Measurements from ENCODE around the gene CLEC1B.
"Not testable (repeated sequence)": the region's sequence is repeated elsewhere in the genome, so short reads cannot be mapped to it uniquely, and the experiment has no call there.

The CLEC1B gene

DNA sequence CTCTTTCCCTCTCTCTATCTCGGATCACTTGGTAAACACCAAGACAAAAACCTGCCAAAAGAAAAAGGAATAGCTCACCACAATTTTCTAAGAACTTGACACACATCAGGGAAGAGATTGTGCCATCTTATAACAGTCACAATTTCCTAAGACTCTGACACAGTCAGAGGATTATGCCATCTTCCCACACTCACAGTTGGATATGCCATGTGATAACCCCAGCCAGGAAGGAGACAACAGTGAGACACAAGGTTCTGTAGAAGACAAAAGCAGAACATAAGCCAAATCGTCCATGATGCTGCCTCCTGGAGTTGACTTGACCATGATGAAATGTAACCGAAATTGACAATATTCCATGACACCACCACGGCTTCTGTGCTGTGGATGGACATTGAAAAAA lies 28.8 kb upstream of the CLEC1B start:
- TF ChIP-seq ZFX (IDR thresholded peaks at IDR 0.05; ENCODE audit: borderline replicate concordance): no peak
- TF ChIP-seq, protein P1, sequence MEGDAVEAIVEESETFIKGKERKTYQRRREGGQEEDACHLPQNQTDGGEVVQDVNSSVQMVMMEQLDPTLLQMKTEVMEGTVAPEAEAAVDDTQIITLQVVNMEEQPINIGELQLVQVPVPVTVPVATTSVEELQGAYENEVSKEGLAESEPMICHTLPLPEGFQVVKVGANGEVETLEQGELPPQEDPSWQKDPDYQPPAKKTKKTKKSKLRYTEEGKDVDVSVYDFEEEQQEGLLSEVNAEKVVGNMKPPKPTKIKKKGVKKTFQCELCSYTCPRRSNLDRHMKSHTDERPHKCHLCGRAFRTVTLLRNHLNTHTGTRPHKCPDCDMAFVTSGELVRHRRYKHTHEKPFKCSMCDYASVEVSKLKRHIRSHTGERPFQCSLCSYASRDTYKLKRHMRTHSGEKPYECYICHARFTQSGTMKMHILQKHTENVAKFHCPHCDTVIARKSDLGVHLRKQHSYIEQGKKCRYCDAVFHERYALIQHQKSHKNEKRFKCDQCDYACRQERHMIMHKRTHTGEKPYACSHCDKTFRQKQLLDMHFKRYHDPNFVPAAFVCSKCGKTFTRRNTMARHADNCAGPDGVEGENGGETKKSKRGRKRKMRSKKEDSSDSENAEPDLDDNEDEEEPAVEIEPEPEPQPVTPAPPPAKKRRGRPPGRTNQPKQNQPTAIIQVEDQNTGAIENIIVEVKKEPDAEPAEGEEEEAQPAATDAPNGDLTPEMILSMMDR (IDR thresholded peaks at IDR 0.05): no peak
- no peak overlapping the region for H3K27ac ChIP-seq

- no peak overlapping the region for H3K27ac ChIP-seq
- TF ChIP-seq, protein P1 (IDR thresholded peaks at IDR 0.05): no peak
- TF ChIP-seq ZFX (IDR thresholded peaks at IDR 0.05; ENCODE audit: borderline replicate concordance): no peak
Measured at GRCh38 chr12:10027311-10027710, 28.4 kb upstream of the CLEC1B start.

- H3K27ac ChIP-seq: not testable (repeated sequence)
Measured at GRCh38 chr12:10026666-10027065, 27.7 kb upstream of the CLEC1B start.

DNA sequence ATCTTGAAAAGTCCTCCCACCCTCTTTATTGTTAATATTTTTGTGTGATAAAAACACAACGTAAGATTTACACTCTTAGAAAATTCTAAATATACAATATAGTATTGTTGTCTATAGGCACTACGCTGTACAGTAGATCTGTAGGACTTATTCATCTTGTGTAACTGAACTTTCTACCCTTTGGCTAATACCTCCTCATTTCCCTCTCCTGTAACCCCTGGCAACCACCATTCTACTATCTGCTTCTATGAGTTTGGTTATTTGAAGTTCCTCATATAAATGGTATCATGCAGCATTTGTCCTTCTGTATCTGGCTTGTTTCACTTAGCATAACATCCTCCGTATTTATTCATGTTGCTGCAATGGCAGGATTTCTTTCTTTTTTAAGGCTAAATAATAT lies 26.3 kb upstream of the CLEC1B start:
- TF ChIP-seq ZFX (IDR thresholded peaks at IDR 0.05; ENCODE audit: borderline replicate concordance): no peak
- TF ChIP-seq, protein P1 (IDR thresholded peaks at IDR 0.05): no peak
- H3K27ac ChIP-seq: no peak overlapping the region

GRCh38 chr12:10021342-10021741 lies 22.4 kb upstream of the CLEC1B start:
- TF ChIP-seq ZFX (IDR thresholded peaks at IDR 0.05; ENCODE audit: borderline replicate concordance): no peak
- TF ChIP-seq, protein P1 (IDR thresholded peaks at IDR 0.05): no peak
- no peak overlapping the region for H3K27ac ChIP-seq

DNA sequence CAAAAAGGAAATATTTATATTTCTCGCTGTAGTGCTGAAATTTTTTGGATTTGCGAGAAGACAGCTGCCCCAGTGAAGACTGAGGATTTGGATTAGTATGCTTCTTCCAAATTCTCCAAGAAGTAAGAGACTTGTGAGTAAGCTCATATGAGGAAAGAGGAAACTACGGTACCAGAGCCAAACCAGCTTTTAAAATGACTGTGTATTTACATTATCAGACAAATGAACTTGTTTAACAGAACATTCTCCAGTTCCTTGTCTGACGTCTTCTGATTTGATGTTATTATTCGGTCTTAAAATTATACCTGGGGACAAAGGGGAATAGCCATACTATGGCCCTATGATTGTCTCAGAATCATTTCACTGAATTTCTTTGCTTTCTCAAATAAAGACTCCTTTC lies 19.5 kb upstream of the CLEC1B start:
- no peak overlapping the region for H3K27ac ChIP-seq
- no peak for TF ChIP-seq ZFX (IDR thresholded peaks at IDR 0.05; ENCODE audit: borderline replicate concordance)
- TF ChIP-seq, protein P1 (IDR thresholded peaks at IDR 0.05): no peak

- TF ChIP-seq, protein P1 (IDR thresholded peaks at IDR 0.05): no peak
- no peak for TF ChIP-seq ZFX (IDR thresholded peaks at IDR 0.05; ENCODE audit: borderline replicate concordance)
Measured at GRCh38 chr12:10016881-10017280, 18.0 kb upstream of the CLEC1B start.

DNA sequence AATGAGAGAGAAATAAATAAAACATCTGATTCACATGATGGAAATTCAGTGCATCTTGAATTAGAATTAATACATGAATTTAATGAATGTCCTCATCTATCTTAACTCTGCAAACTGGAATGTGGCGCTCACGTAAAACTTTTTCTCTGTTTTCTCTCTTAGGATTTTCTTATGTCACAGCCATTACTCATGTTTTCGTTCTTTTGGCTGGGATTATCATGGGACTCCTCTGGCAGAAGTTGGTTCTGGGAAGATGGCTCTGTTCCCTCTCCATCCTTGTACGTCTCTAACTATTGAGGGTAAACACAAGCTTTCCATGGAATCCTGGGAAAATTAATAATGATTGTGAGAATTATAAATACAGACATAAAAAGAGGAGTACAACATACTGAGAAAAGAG lies 16.5 kb upstream of the CLEC1B start:
- no peak for TF ChIP-seq ZFX (IDR thresholded peaks at IDR 0.05; ENCODE audit: borderline replicate concordance)
- TF ChIP-seq, protein P1 (IDR thresholded peaks at IDR 0.05): no peak
- H3K27ac ChIP-seq: no peak overlapping the region

More at GRCh38 chr12:10016881-10017280, 18.0 kb upstream of the CLEC1B start:
- no peak overlapping the region for H3K27ac ChIP-seq
